ENCODE measurements around the gene LMO7. TPM values are rescaled to one million over a fixed set of nuclear protein-coding genes. Genes with fewer than 3 reads are reported as not detected.

Gene LMO7
- total RNA-seq, 1 experiment from 2014 or later, result 11.8 TPM

- H3K27ac ChIP-seq (ENCODE audit: low read length), result no peak overlapping the region
- ATAC-seq, result no peak
- H3K27me3 ChIP-seq (ENCODE audit: control insufficient read depth, insufficient read depth, low read length), result no peaks in the 10 kb centered on the region
- no peaks in the 10 kb centered on the region for H3K9me3 ChIP-seq (ENCODE audit: control insufficient read depth, insufficient read depth, low read depth, low read length)
- H3K4me1 ChIP-seq (ENCODE audit: control insufficient read depth, insufficient read depth, low read length), result peaks cover 2% of the 10 kb centered on the region; the same call in 1 of the 2 replicates
- intact Hi-C loops (cut with micrococcal nuclease; ENCODE audit: unreplicated experiment) (no loop called here), in situ Hi-C loops (cut with HindIII; ENCODE audit: low pct_unique_long_range_greater_than_20kb, low sequenced_read_pairs) (no loop called here)
- no peak for DNase-seq (ENCODE audit: low read depth, low spot score)
- POLR2A ChIA-PET, result interaction anchor here (0.5 kb wide), 1 partner anchor 14 kb away, joined by 4 read pairs; no protein-coding TSS in a partner anchor
- no peak for TF ChIP-seq TCF7L2 (IDR thresholded peaks at IDR 0.05; ENCODE audit: low read depth, low read length)
- no peak for TF ChIP-seq POLR2AphosphoS5 (IDR thresholded peaks at IDR 0.05; ENCODE audit: low read depth, low read length)
- no peak for TF ChIP-seq SIN3A (IDR thresholded peaks at IDR 0.05; ENCODE audit: borderline replicate concordance, insufficient read depth, low read depth, low read length)
- no peak for TF ChIP-seq REST (IDR thresholded peaks at IDR 0.05; ENCODE audit: insufficient read depth in 1 of 2, low read depth in 2 of 2, low read length in 1 of 2)
- TF ChIP-seq CTCF (IDR thresholded peaks at IDR 0.05), result no peak
- CTCF ChIA-PET, result no interaction called here
- H3K36me3 ChIP-seq (ENCODE audit: control insufficient read depth, insufficient read depth, low read length), result no peaks in the 10 kb centered on the region
- no TSS peak for BruUV-seq (replicated peaks)
- no peak overlapping the region for H3K4me3 ChIP-seq (ENCODE audit: low read depth in 2 of 2, low read length in 2 of 2)
These were observed 127.4 kb downstream of the LMO7 start for GRCh38 chr13:75763512-75763911.

- no peak overlapping the region for H3K27ac ChIP-seq (ENCODE audit: low read length)
- H3K4me1 ChIP-seq (ENCODE audit: control insufficient read depth, insufficient read depth, low read length), result peaks cover 2% of the 10 kb centered on the region; the same call in 1 of the 2 replicates
- ATAC-seq, result no peak
- in situ Hi-C loops (cut with HindIII; ENCODE audit: low pct_unique_long_range_greater_than_20kb, low sequenced_read_pairs) (no loop called here), intact Hi-C loops (cut with micrococcal nuclease; ENCODE audit: unreplicated experiment) (no loop called here)
- TF ChIP-seq CTCF (IDR thresholded peaks at IDR 0.05) (no peak), SIN3A (IDR thresholded peaks at IDR 0.05; ENCODE audit: borderline replicate concordance, insufficient read depth, low read depth, low read length) (no peak), REST (IDR thresholded peaks at IDR 0.05; ENCODE audit: insufficient read depth in 1 of 2, low read depth in 2 of 2, low read length in 1 of 2) (no peak), TCF7L2 (IDR thresholded peaks at IDR 0.05; ENCODE audit: low read depth, low read length) (no peak), POLR2AphosphoS5 (IDR thresholded peaks at IDR 0.05; ENCODE audit: low read depth, low read length) (no peak)
- no peaks in the 10 kb centered on the region for H3K27me3 ChIP-seq (ENCODE audit: control insufficient read depth, insufficient read depth, low read length)
- ChIA-PET POLR2A (interaction anchor here (0.5 kb wide), 1 partner anchor 15 kb away, joined by 4 read pairs; no protein-coding TSS in a partner anchor), CTCF (no interaction called here)
- no peak for DNase-seq (ENCODE audit: low read depth, low spot score)
- BruUV-seq (replicated peaks), result no TSS peak
- H3K9me3 ChIP-seq (ENCODE audit: control insufficient read depth, insufficient read depth, low read depth, low read length), result no peaks in the 10 kb centered on the region
- H3K36me3 ChIP-seq (ENCODE audit: control insufficient read depth, insufficient read depth, low read length), result no peaks in the 10 kb centered on the region
- H3K4me3 ChIP-seq (ENCODE audit: low read depth in 2 of 2, low read length in 2 of 2), result no peak overlapping the region
These were observed 128.3 kb downstream of the LMO7 start for GRCh38 chr13:75764251-75764925.

All from Panc1 (cell line).